ENCODE results near the gene ILDR1. TPM values are rescaled to one million over a fixed set of nuclear protein-coding genes. Genes with fewer than 3 reads are reported as not detected.

Gene ILDR1
- total and polyA plus RNA-seq, 2 donors (not counting 3 experiments of a cell fraction or from before 2014, with no cell fraction given) = not detected

DNA sequence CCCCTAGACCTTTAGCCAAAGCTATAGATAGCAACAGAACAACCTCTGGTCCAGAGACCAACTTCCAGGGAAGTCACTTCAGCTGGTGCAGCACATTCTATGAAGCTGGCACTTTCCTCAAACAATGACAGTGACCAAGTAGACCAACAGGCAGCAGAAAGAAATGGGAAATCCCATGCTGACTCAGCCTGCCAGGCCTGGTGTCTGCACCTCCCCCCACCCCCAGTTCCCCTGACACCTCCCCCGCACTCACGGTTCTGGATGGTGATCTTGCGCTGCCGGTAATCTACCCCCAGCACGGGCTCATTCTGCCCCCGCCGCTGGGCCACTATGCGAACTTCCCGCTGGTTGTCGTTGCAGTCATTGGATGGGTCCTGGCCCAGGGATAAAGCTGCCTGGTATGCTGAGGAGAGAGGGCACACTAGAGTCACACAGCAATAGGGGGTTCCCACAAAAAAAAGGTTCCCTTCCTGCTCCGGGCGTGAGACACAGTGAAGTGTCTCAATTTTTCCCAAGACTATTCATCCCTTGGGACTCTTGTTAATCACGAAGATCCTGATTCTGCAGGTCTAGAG lies 17.0 kb downstream of the ILDR1 start:
- Histone ChIP-seq H3K9me3 (replicated peaks; ENCODE audit: control insufficient read depth, insufficient read depth, low read length) (no peaks in the 10 kb centered on the region), H3K4me3 (replicated peaks in 1 of 3; ENCODE audit: insufficient read depth in 1 of 3, low read depth in 1 of 3, low read length in 3 of 3) (no peak overlapping the region), H2AFZ (ENCODE audit: low read depth, low read length) (no peak overlapping the region), H3K9ac (replicated peaks; ENCODE audit: extremely low read depth, insufficient read depth, low read length) (no peak overlapping the region), H3K27ac (ENCODE audit: insufficient read depth, low read depth, low read length) (no peak overlapping the region), H3K27me3 (ENCODE audit: control insufficient read depth in 2 of 2, insufficient read depth in 2 of 2, low read length in 2 of 2) (peaks cover 0 to 9% of the 10 kb centered on the region in 2 experiments), H3K4me1 (ENCODE audit: control insufficient read depth, extremely low read depth, insufficient read depth, low read length) (peaks cover 5% of the 10 kb centered on the region), H3K36me3 (ENCODE audit: control insufficient read depth in 2 of 2, extremely low read depth in 1 of 2, insufficient read depth in 2 of 2, low read length in 2 of 2) (no peaks in the 10 kb centered on the region), H3K4me2 (ENCODE audit: insufficient read depth, low read length) (no peak overlapping the region), H3K79me2 (ENCODE audit: control insufficient read depth, insufficient read depth, low read length) (no peaks in the 10 kb centered on the region), H3K9me1 (replicated peaks; ENCODE audit: control insufficient read depth, extremely low read depth, insufficient read depth, low read length) (no peaks in the 10 kb centered on the region), H4K20me1 (replicated peaks; ENCODE audit: control insufficient read depth, extremely low read depth, insufficient read depth, low read length) (no peaks in the 10 kb centered on the region)
- intact Hi-C loops (cut with micrococcal nuclease) (no loop called here), dilution Hi-C loops (cut with MboI; ENCODE audit: extremely low pct_ligation_motif_present, low sequenced_read_pairs) (no loop called here)
- ChIA-PET POLR2A (no interaction called here), CTCF (interaction anchor here (1.0 to 1.3 kb wide), 2 partner anchors 9 to 15 kb away, joined by 3 to 5 read pairs; no protein-coding TSS in a partner anchor)
- no peak for DNase-seq (ENCODE audit: low read depth, low spot score)
- FAIRE-seq = no peak
- no peak for TF ChIP-seq POLR2A (IDR thresholded peaks at IDR 0.05; ENCODE audit: low read depth, low read length)
- no peak for TF ChIP-seq JUN (IDR thresholded peaks at IDR 0.05; ENCODE audit: borderline replicate concordance, insufficient read depth, insufficient read length, low read depth)
- no peak for TF ChIP-seq EZH2 (IDR thresholded peaks at IDR 0.05; ENCODE audit: borderline replicate concordance, low read depth, low read length, severe bottlenecking)
- no peak for TF ChIP-seq GATA2 (IDR thresholded peaks at IDR 0.05; ENCODE audit: insufficient read depth, insufficient read length, low read depth, low read length)
- TF ChIP-seq, protein P1, sequence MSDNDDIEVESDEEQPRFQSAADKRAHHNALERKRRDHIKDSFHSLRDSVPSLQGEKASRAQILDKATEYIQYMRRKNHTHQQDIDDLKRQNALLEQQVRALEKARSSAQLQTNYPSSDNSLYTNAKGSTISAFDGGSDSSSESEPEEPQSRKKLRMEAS (IDR thresholded peaks at IDR 0.05; ENCODE audit: insufficient read depth, insufficient read length) = no peak
- TF ChIP-seq, protein P2, sequence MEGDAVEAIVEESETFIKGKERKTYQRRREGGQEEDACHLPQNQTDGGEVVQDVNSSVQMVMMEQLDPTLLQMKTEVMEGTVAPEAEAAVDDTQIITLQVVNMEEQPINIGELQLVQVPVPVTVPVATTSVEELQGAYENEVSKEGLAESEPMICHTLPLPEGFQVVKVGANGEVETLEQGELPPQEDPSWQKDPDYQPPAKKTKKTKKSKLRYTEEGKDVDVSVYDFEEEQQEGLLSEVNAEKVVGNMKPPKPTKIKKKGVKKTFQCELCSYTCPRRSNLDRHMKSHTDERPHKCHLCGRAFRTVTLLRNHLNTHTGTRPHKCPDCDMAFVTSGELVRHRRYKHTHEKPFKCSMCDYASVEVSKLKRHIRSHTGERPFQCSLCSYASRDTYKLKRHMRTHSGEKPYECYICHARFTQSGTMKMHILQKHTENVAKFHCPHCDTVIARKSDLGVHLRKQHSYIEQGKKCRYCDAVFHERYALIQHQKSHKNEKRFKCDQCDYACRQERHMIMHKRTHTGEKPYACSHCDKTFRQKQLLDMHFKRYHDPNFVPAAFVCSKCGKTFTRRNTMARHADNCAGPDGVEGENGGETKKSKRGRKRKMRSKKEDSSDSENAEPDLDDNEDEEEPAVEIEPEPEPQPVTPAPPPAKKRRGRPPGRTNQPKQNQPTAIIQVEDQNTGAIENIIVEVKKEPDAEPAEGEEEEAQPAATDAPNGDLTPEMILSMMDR (IDR thresholded peaks at IDR 0.05; ENCODE audit: extremely low read depth in 1 of 2, insufficient read depth in 1 of 2, low read depth in 1 of 2, low read length in 2 of 2) = no peak
- TF ChIP-seq FOS (IDR thresholded peaks at IDR 0.05; ENCODE audit: borderline replicate concordance, insufficient read depth, low read length) = no peak
- no peak for TF ChIP-seq POLR2AphosphoS5 (IDR thresholded peaks at IDR 0.05; ENCODE audit: insufficient read depth, low read depth, low read length)
- no peak for TF ChIP-seq MYC (IDR thresholded peaks at IDR 0.05; ENCODE audit: low read depth, low read length)
- BruUV-seq (replicated peaks) = no TSS peak
